ENCODE measurements around the gene APLP2.

Gene APLP2

GRCh38 chr11:130118636-130119387, 49.1 kb downstream of the APLP2 start:
- DNase-seq (ENCODE audit: low read depth): no peak

GRCh38 chr11:130120045-130120444, 50.4 kb downstream of the APLP2 start:
- no peak for DNase-seq (ENCODE audit: low read depth)

- DNase-seq (ENCODE audit: low read depth): no peak
Measured at GRCh38 chr11:130121445-130121978, 51.8 kb downstream of the APLP2 start.

- no peak for DNase-seq (ENCODE audit: low read depth)
Measured at GRCh38 chr11:130122141-130122575, 52.5 kb downstream of the APLP2 start.

- no peak for DNase-seq (ENCODE audit: low read depth)
Measured at GRCh38 chr11:130123414-130124040, 53.8 kb downstream of the APLP2 start.

- DNase-seq (ENCODE audit: low read depth): no peak
Measured at GRCh38 chr11:130124096-130124495, 54.4 kb downstream of the APLP2 start.

- DNase-seq (ENCODE audit: low read depth): no peak
Measured at GRCh38 chr11:130125638-130126037, 55.9 kb downstream of the APLP2 start.

GRCh38 chr11:130126516-130126915, 56.8 kb downstream of the APLP2 start:
- DNase-seq (ENCODE audit: low read depth): no peak

GRCh38 chr11:130127509-130127908, 57.8 kb downstream of the APLP2 start:
- no peak for DNase-seq (ENCODE audit: low read depth)

- no peak for DNase-seq (ENCODE audit: low read depth)
Measured at GRCh38 chr11:130128626-130129025, 58.9 kb downstream of the APLP2 start.

GRCh38 chr11:130129922-130130321, 60.2 kb downstream of the APLP2 start:
- no peak for DNase-seq (ENCODE audit: low read depth)

GRCh38 chr11:130131961-130132850, 62.5 kb downstream of the APLP2 start:
- no peak for DNase-seq (ENCODE audit: low read depth)

GRCh38 chr11:130133716-130134115, 64.0 kb downstream of the APLP2 start:
- no peak for DNase-seq (ENCODE audit: low read depth)

GRCh38 chr11:130136107-130136506, 66.4 kb downstream of the APLP2 start:
- DNase-seq (ENCODE audit: low read depth): no peak

- DNase-seq (ENCODE audit: low read depth): no peak
Measured at GRCh38 chr11:130137999-130138398, 68.3 kb downstream of the APLP2 start.

GRCh38 chr11:130139401-130139800, 69.7 kb downstream of the APLP2 start:
- no peak for DNase-seq (ENCODE audit: low read depth)

- no peak for DNase-seq (ENCODE audit: low read depth)
Measured at GRCh38 chr11:130141561-130142341, 72.1 kb downstream of the APLP2 start.

GRCh38 chr11:130144141-130144540, 74.4 kb downstream of the APLP2 start:
- DNase-seq (ENCODE audit: low read depth): no peak

GRCh38 chr11:130144861-130145281, 75.2 kb downstream of the APLP2 start:
- DNase-seq (ENCODE audit: low read depth): no peak

- DNase-seq (ENCODE audit: low read depth): no peak
Measured at GRCh38 chr11:130145311-130145812, 75.7 kb downstream of the APLP2 start.
